ENCODE data around the gene CXCR3.
"Not testable (repeated sequence)": the region's sequence is repeated elsewhere in the genome, so short reads cannot be mapped to it uniquely, and the experiment has no call there.

Gene CXCR3

DNA sequence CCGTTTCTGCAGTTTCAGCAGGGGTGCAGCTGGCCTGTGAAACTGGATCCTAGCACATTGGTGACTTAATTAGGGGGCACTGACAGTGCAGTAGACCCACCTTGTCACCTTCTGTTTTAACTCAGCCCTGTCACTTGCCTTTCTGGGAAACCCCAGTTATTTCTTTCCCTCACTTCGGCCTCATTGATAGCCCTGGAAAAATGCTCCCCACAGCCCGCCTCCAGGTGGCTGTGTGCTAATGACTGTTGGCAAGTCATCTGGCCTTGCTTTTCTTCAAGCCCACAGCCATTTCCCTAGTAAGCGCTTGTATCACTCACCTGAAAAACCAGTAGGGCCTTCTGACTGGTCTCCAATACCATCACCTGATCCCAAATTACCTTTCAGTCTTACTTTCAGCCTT is 3.3 kb downstream of the CXCR3 start:
- CTCF ChIA-PET = no interaction called here
- no peak for DNase-seq (ENCODE audit: extremely low spot score)
- TF ChIP-seq TARDBP (IDR thresholded peaks at IDR 0.05) = no peak
- no peak for TF ChIP-seq ZNF384 (IDR thresholded peaks at IDR 0.05)
- TF ChIP-seq ARNT (IDR thresholded peaks at IDR 0.05) = no peak
- no peak for TF ChIP-seq SP1 (IDR thresholded peaks at IDR 0.05)
- no peak for TF ChIP-seq L3MBTL2 (conservative IDR thresholded peaks at IDR 0.05)
- TF ChIP-seq, protein P1, sequence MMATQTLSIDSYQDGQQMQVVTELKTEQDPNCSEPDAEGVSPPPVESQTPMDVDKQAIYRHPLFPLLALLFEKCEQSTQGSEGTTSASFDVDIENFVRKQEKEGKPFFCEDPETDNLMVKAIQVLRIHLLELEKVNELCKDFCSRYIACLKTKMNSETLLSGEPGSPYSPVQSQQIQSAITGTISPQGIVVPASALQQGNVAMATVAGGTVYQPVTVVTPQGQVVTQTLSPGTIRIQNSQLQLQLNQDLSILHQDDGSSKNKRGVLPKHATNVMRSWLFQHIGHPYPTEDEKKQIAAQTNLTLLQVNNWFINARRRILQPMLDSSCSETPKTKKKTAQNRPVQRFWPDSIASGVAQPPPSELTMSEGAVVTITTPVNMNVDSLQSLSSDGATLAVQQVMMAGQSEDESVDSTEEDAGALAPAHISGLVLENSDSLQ (IDR thresholded peaks at IDR 0.05) = no peak
- no peak for TF ChIP-seq FOXM1 (IDR thresholded peaks at IDR 0.05; ENCODE audit: borderline replicate concordance)
- no peak for TF ChIP-seq BHLHE40 (IDR thresholded peaks at IDR 0.05; ENCODE audit: borderline replicate concordance)
- no peak for TF ChIP-seq CTBP1 (IDR thresholded peaks at IDR 0.05; ENCODE audit: borderline replicate concordance)
- TF ChIP-seq ELF4 (IDR thresholded peaks at IDR 0.05) = no peak
- no peak for TF ChIP-seq NFRKB (IDR thresholded peaks at IDR 0.05)
- no peak for TF ChIP-seq HDGF (IDR thresholded peaks at IDR 0.05; ENCODE audit: borderline replicate concordance)
- TF ChIP-seq FOXA1 (IDR thresholded peaks at IDR 0.05) = no peak
- POLR2A ChIA-PET = no interaction called here

DNA sequence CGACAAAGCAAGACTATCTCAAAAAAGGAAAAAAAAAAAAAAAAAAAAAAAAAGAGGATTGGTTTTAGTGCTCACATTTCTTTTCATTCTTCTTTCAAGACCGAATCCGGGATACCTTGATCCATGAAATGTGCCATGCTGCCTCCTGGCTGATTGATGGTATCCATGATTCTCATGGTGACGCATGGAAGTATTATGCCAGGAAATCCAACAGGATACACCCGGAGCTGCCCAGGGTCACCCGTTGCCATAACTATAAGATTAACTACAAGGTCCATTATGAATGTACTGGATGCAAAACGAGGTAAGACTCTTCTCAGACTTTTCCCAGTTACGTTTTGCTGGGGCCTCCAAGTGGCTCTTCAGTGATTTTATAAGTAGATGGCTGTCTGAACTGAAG is 6.1 kb downstream of the CXCR3 start:
- POLR2A ChIA-PET = no interaction called here
- no peak for DNase-seq (ENCODE audit: extremely low spot score)
- TF ChIP-seq SUZ12 (IDR thresholded peaks at IDR 0.05) (no peak), FOXM1 (IDR thresholded peaks at IDR 0.05; ENCODE audit: borderline replicate concordance) (no peak), FOXA1 (IDR thresholded peaks at IDR 0.05) (no peak), ARNT (IDR thresholded peaks at IDR 0.05) (no peak)
- TF ChIP-seq, protein P1 (IDR thresholded peaks at IDR 0.05) = no peak
- CTCF ChIA-PET = no interaction called here

DNA sequence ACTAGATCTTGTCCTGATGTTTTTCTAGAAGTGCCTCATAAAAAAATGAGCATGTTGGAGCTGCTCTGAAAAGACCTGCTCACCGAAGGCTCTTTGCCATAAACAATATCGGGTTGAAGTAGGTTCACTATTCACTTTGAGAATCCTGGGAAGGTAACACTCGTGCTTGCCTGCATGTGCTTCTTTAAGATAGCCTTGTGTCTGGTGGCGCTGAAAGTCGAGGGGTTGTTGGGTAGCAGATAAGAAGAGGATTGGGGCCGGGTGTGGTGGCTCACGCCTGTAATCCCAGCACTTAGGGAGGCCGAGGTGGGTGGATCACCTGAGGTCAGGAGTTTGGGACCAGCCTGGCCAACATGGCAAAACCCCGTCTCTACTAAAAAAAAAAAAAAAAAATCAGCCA is 6.6 kb downstream of the CXCR3 start:
- CTCF ChIA-PET; POLR2A ChIA-PET; DNase-seq (ENCODE audit: extremely low spot score): not testable (repeated sequence)

DNA sequence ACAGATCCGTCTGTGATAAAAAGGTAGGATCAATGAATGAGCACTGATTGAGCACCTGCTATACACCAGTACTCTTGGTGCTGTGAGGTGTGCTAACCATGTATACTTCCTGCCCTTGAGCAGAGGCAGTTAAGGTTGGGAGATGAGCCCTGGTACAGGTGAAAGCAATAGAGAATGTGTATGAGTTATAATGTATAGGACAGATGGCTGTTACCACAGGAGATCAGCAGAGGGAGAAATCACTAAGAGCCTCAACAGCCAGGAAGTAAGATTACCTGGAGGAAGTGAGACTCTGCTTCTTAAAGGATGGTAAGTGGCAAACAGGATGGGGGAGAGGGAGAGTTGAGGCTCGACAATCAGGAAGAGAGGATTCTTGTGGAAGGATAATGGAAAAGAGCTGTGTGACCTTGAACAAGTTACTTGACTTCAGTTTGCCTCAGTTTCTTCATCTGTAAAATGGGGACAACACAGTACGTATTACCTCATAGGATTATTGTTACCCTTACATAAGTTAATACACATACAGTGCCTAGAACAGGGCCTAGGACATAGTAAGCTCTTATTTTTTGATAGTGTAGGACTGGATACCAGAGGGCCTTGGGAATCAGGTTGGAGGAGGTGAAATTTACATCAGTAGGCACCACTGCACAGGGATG is 9.1 kb downstream of the CXCR3 start:
- CTCF ChIA-PET = no interaction called here
- TF ChIP-seq L3MBTL2 (conservative IDR thresholded peaks at IDR 0.05) (no peak), FOXK2 (IDR thresholded peaks at IDR 0.05) (no peak), ELF4 (IDR thresholded peaks at IDR 0.05) (no peak), HDGF (IDR thresholded peaks at IDR 0.05; ENCODE audit: borderline replicate concordance) (no peak), SUZ12 (IDR thresholded peaks at IDR 0.05) (no peak), ZNF384 (IDR thresholded peaks at IDR 0.05) (no peak), NFRKB (IDR thresholded peaks at IDR 0.05) (no peak), CTBP1 (IDR thresholded peaks at IDR 0.05; ENCODE audit: borderline replicate concordance) (no peak), SP1 (IDR thresholded peaks at IDR 0.05) (no peak), TARDBP (IDR thresholded peaks at IDR 0.05) (no peak), ARNT (IDR thresholded peaks at IDR 0.05) (no peak), BHLHE40 (IDR thresholded peaks at IDR 0.05; ENCODE audit: borderline replicate concordance) (no peak), LEF1 (IDR thresholded peaks at IDR 0.05; ENCODE audit: borderline replicate concordance) (no peak), FOXM1 (IDR thresholded peaks at IDR 0.05; ENCODE audit: borderline replicate concordance) (no peak), FOXA1 (IDR thresholded peaks at IDR 0.05) (no peak)
- TF ChIP-seq, protein P1 (IDR thresholded peaks at IDR 0.05) = no peak
- DNase-seq (ENCODE audit: extremely low spot score) = no peak
- POLR2A ChIA-PET = no interaction called here

DNA sequence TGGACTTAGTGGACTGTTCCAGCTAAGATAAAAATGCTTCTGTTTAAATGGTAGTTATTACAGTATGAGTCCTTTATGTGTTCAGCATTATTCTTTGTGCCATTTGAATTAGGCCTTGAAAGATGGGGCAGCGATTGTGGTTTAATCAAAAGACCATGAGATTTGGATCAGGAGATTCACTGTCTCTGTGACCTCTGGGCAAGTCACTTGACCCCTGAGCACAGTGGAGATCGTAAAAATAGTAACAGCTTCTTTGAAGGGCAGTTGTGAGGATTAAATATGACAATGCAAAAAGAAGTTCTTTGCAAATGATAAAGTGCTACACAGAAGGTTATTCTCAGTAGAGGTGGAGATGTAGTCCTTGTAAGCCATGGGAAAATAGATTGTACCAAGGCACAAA is 10.8 kb downstream of the CXCR3 start:
- DNase-seq (ENCODE audit: extremely low spot score) = no peak
- ChIA-PET POLR2A (no interaction called here), CTCF (no interaction called here)
- TF ChIP-seq FOXK2 (IDR thresholded peaks at IDR 0.05) = no peak
- no peak for TF ChIP-seq ELF4 (IDR thresholded peaks at IDR 0.05)
- no peak for TF ChIP-seq LEF1 (IDR thresholded peaks at IDR 0.05; ENCODE audit: borderline replicate concordance)
- no peak for TF ChIP-seq BHLHE40 (IDR thresholded peaks at IDR 0.05; ENCODE audit: borderline replicate concordance)
- TF ChIP-seq L3MBTL2 (conservative IDR thresholded peaks at IDR 0.05) = no peak
- no peak for TF ChIP-seq CTBP1 (IDR thresholded peaks at IDR 0.05; ENCODE audit: borderline replicate concordance)
- no peak for TF ChIP-seq HDGF (IDR thresholded peaks at IDR 0.05; ENCODE audit: borderline replicate concordance)
- no peak for TF ChIP-seq SUZ12 (IDR thresholded peaks at IDR 0.05)
- TF ChIP-seq ARNT (IDR thresholded peaks at IDR 0.05) = no peak
- TF ChIP-seq, protein P1 (IDR thresholded peaks at IDR 0.05) = no peak
- TF ChIP-seq SP1 (IDR thresholded peaks at IDR 0.05) = no peak
- no peak for TF ChIP-seq FOXA1 (IDR thresholded peaks at IDR 0.05)
- no peak for TF ChIP-seq FOXM1 (IDR thresholded peaks at IDR 0.05; ENCODE audit: borderline replicate concordance)
- TF ChIP-seq TARDBP (IDR thresholded peaks at IDR 0.05) = no peak
- TF ChIP-seq ZNF384 (IDR thresholded peaks at IDR 0.05) = no peak

DNA sequence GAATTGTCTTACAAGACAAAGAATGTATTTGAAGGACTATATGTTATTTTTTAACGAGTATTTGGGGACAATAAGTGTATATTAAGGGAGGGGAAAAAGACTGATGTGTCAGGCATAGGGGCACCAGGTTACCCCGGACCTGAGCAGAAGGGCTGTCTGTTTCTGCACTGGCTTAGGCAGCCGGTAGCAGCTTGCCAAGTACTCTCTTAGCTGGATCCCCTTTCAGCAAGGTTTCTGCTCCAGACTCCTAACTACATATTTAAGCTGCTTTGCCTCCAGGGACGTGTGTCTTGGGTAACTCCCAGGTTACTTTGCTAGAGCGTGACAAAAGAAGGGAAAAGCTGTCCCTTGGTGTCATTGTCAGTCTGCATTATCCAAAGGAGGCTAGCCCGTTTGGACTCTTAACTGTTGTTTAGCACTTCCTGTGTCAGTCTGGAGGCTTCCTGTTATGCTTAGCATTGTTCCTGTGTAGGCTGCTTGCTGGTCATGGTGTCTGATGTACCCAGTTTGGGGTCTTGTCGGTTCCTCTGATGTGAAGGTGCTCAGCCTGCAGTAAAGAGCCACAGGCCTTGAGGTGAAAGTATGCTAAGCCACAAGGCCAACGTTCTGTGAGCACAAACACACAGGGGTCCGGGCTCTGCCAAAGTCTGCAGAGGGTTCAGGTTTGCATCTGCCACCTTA is 11.6 kb downstream of the CXCR3 start:
- TF ChIP-seq, protein P1 (IDR thresholded peaks at IDR 0.05) = no peak
- no peak for TF ChIP-seq ARNT (IDR thresholded peaks at IDR 0.05)
- no peak for TF ChIP-seq ELF4 (IDR thresholded peaks at IDR 0.05)
- no peak for TF ChIP-seq CTBP1 (IDR thresholded peaks at IDR 0.05; ENCODE audit: borderline replicate concordance)
- TF ChIP-seq NFRKB (IDR thresholded peaks at IDR 0.05) = no peak
- no peak for TF ChIP-seq FOXK2 (IDR thresholded peaks at IDR 0.05)
- TF ChIP-seq L3MBTL2 (conservative IDR thresholded peaks at IDR 0.05) = no peak
- no peak for TF ChIP-seq TARDBP (IDR thresholded peaks at IDR 0.05)
- no peak for TF ChIP-seq BHLHE40 (IDR thresholded peaks at IDR 0.05; ENCODE audit: borderline replicate concordance)
- TF ChIP-seq ZNF384 (IDR thresholded peaks at IDR 0.05) = no peak
- TF ChIP-seq SUZ12 (IDR thresholded peaks at IDR 0.05) = no peak
- TF ChIP-seq FOXM1 (IDR thresholded peaks at IDR 0.05; ENCODE audit: borderline replicate concordance) = no peak
- no peak for TF ChIP-seq LEF1 (IDR thresholded peaks at IDR 0.05; ENCODE audit: borderline replicate concordance)
- no peak for TF ChIP-seq FOXA1 (IDR thresholded peaks at IDR 0.05)
- TF ChIP-seq SP1 (IDR thresholded peaks at IDR 0.05) = no peak
- no peak for TF ChIP-seq HDGF (IDR thresholded peaks at IDR 0.05; ENCODE audit: borderline replicate concordance)
- CTCF ChIA-PET = no interaction called here
- POLR2A ChIA-PET = no interaction called here
- DNase-seq (ENCODE audit: extremely low spot score) = no peak
